Lower leg skin (tissue), 4 donors: Measurements from ENCODE around the gene DTX1. TPM values are rescaled to one million over a fixed set of nuclear protein-coding genes. Genes with fewer than 3 reads are reported as not detected.
A peak's percentile ranks its signal among the peaks of the same experiment; 100 is the strongest.

Source experiments
- DNase-seq, 2 donors: peaks; one replicate each; pipeline ENCODE4 v3.0.0-alpha.2; 2019; ENCODE audit warnings: low spot score in 2 of 2
- H3K4me3 ChIP-seq: fragments of 200-600 bp; sonication (generic); 2 replicates; pipeline ENCODE4 v1.5.1; 2017; ENCODE audit warnings: mild to moderate bottlenecking, low read depth; ENCODE audit not compliant: poor library complexity, severe bottlenecking
- CTCF ChIP-seq, 3 donors: fragments of 450-650 bp; IDR thresholded peaks; one replicate each; pipeline ENCODE4 v1.5.1; 2016; ENCODE audit warnings: antibody characterized with exemption in 3 of 3, mild to moderate bottlenecking in 3 of 3, moderate library complexity in 2 of 3
- POLR2A ChIP-seq, 2 donors: fragments of 450-650 bp; IDR thresholded peaks; one replicate each; pipeline ENCODE4 v1.6.1; 2016 to 2017; ENCODE audit warnings: antibody characterized with exemption in 2 of 2, mild to moderate bottlenecking in 1 of 2, moderate library complexity in 1 of 2
- WGBS, 2 donors: methylation state at CpG; one replicate each; pipeline ENCODE4 v1.1.5; 2018; 5-methylcytosine and 5-hydroxymethylcytosine counted together
- intact Hi-C: fragments of 100-400 bp; cut with DNase I; formaldehyde crosslinking; loops from one replicate; pipeline ENCODE4 v1.15.0; 2023; ENCODE audit warnings: low total_unique reads
- total RNA-seq, 4 donors: library from RNA; depleted of rRNA; stranded (reverse); fragments of >200 nt; gene quantifications; one replicate each; pipeline ENCODE4 v1.1.0, GENCODE V29; 2016

Gene DTX1
- total RNA-seq, 4 donors from 2014 or later, result 1.5 to 5.0 (median 3.4) TPM

- H3K4me3 ChIP-seq, result no peak overlapping the region
- TF ChIP-seq CTCF (IDR thresholded peaks at IDR 0.05) (no peak), POLR2A (IDR thresholded peaks at IDR 0.05) (no peak)
- DNase-seq, result no peak
- WGBS, 2 donors, result 75 to 79% methylated on average over 13 of the region's 13 CpGs
- intact Hi-C loops, result no loop called here
Measured at GRCh38 chr12:113088971-113089756, 32.6 kb downstream of the DTX1 start.

- intact Hi-C loops, result no loop called here
- H3K4me3 ChIP-seq, result no peak overlapping the region
- TF ChIP-seq CTCF (IDR thresholded peaks at IDR 0.05) (no peak), POLR2A (IDR thresholded peaks at IDR 0.05) (no peak)
- no peak for DNase-seq
Measured at GRCh38 chr12:113089839-113090238, 33.3 kb downstream of the DTX1 start.

- TF ChIP-seq CTCF (IDR thresholded peaks at IDR 0.05) (no peak), POLR2A (IDR thresholded peaks at IDR 0.05) (no peak)
- no peak overlapping the region for H3K4me3 ChIP-seq
- WGBS, 2 donors, result 65 to 86% methylated on average over 20 to 21 of the region's 21 CpGs
- intact Hi-C loops, result no loop called here
- DNase-seq, result no peak
Measured at GRCh38 chr12:113090740-113091139, 34.2 kb downstream of the DTX1 start.

- DNase-seq, result no peak
- intact Hi-C loops, result no loop called here
- TF ChIP-seq POLR2A (IDR thresholded peaks at IDR 0.05) (no peak), CTCF (IDR thresholded peaks at IDR 0.05) (no peak)
- H3K4me3 ChIP-seq, result no peak overlapping the region
- WGBS, 2 donors, result 57 to 70% methylated on average over 3 of the region's 3 CpGs
Measured at GRCh38 chr12:113091506-113091905, 35.0 kb downstream of the DTX1 start.

GRCh38 chr12:113092607-113093408 lies 36.3 kb downstream of the DTX1 start:
- intact Hi-C loops, result no loop called here
- no peak overlapping the region for H3K4me3 ChIP-seq
- peak in 1 of 2 donors; percentile 89 for DNase-seq
- TF ChIP-seq CTCF (IDR thresholded peaks at IDR 0.05) (no peak), POLR2A (IDR thresholded peaks at IDR 0.05) (no peak)
- WGBS, 2 donors, result 10 to 26% methylated on average over 14 to 30 of the region's 31 CpGs
